ENCODE results near the gene GYS1.
A peak's percentile ranks its signal among the peaks of the same experiment; 100 is the strongest.

GYS1 gene

GRCh38 chr19:49022116-49022515 lies 29.0 kb upstream of the GYS1 start:
- H3K4me3 ChIP-seq (ENCODE audit: low read length) = no peak overlapping the region
- H3K27me3 ChIP-seq (ENCODE audit: low read depth, low read length) = no peaks in the 10 kb centered on the region
- H3K79me2 ChIP-seq (ENCODE audit: low read length) = no peaks in the 10 kb centered on the region
- H4K20me1 ChIP-seq (ENCODE audit: insufficient read depth, low read length) = no peaks in the 10 kb centered on the region
- H3K27ac ChIP-seq (ENCODE audit: low read length) = no peak overlapping the region
- TF ChIP-seq CTCF (IDR thresholded peaks at IDR 0.05; ENCODE audit: low read depth, low read length) (no peak), EZH2phosphoT487 (IDR thresholded peaks at IDR 0.05; ENCODE audit: low read depth) (no peak)
- H3K9ac ChIP-seq (ENCODE audit: low read length) = no peak overlapping the region
- H2AFZ ChIP-seq (ENCODE audit: low read depth, low read length) = no peak overlapping the region
- peaks cover 3% of the 10 kb centered on the region for H3K36me3 ChIP-seq (replicated peaks; ENCODE audit: low read depth, low read length)
- H3K4me2 ChIP-seq (ENCODE audit: low read length) = no peak overlapping the region
- H3K9me3 ChIP-seq (ENCODE audit: insufficient read depth, low read length) = no peaks in the 10 kb centered on the region
- H3K4me1 ChIP-seq (ENCODE audit: low read length) = peaks cover 10% of the 10 kb centered on the region

GRCh38 chr19:49020931-49021895 lies 28.1 kb upstream of the GYS1 start:
- H3K36me3 ChIP-seq (replicated peaks; ENCODE audit: low read depth, low read length) = peaks cover 3% of the 10 kb centered on the region
- no peaks in the 10 kb centered on the region for H3K9me3 ChIP-seq (ENCODE audit: insufficient read depth, low read length)
- H3K27me3 ChIP-seq (ENCODE audit: low read depth, low read length) = no peaks in the 10 kb centered on the region
- H3K27ac ChIP-seq (ENCODE audit: low read length) = no peak overlapping the region
- peak overlapping the region; percentile 85 for H2AFZ ChIP-seq (ENCODE audit: low read depth, low read length)
- H3K4me3 ChIP-seq (ENCODE audit: low read length) = peak overlapping the region; percentile 45
- H3K4me1 ChIP-seq (ENCODE audit: low read length) = peaks cover 10% of the 10 kb centered on the region
- H4K20me1 ChIP-seq (ENCODE audit: insufficient read depth, low read length) = no peaks in the 10 kb centered on the region
- TF ChIP-seq EZH2phosphoT487 (IDR thresholded peaks at IDR 0.05; ENCODE audit: low read depth) (no peak), CTCF (IDR thresholded peaks at IDR 0.05; ENCODE audit: low read depth, low read length) (no peak)
- no peak overlapping the region for H3K9ac ChIP-seq (ENCODE audit: low read length)
- no peaks in the 10 kb centered on the region for H3K79me2 ChIP-seq (ENCODE audit: low read length)
- H3K4me2 ChIP-seq (ENCODE audit: low read length) = peak overlapping the region; percentile 28

GRCh38 chr19:49020342-49020741 lies 27.2 kb upstream of the GYS1 start:
- peaks cover 10% of the 10 kb centered on the region for H3K4me1 ChIP-seq (ENCODE audit: low read length)

More at GRCh38 chr19:49020342-49020741, 27.2 kb upstream of the GYS1 start:
- Histone ChIP-seq H3K9ac (ENCODE audit: low read length) (no peak overlapping the region), H3K27me3 (ENCODE audit: low read depth, low read length) (no peaks in the 10 kb centered on the region), H3K36me3 (replicated peaks; ENCODE audit: low read depth, low read length) (peaks cover 9% of the 10 kb centered on the region), H4K20me1 (ENCODE audit: insufficient read depth, low read length) (no peaks in the 10 kb centered on the region), H3K27ac (ENCODE audit: low read length) (no peak overlapping the region), H3K4me3 (ENCODE audit: low read length) (no peak overlapping the region), H3K79me2 (ENCODE audit: low read length) (no peaks in the 10 kb centered on the region), H3K9me3 (ENCODE audit: insufficient read depth, low read length) (no peaks in the 10 kb centered on the region), H3K4me2 (ENCODE audit: low read length) (peak overlapping the region; percentile 28; the same call in 1 of the 2 replicates), H2AFZ (ENCODE audit: low read depth, low read length) (no peak overlapping the region)
- no peak for TF ChIP-seq CTCF (IDR thresholded peaks at IDR 0.05; ENCODE audit: low read depth, low read length)
- TF ChIP-seq EZH2phosphoT487 (IDR thresholded peaks at IDR 0.05; ENCODE audit: low read depth) = no peak
